ENCODE measurements around the gene SRSF12. TPM values are rescaled to one million over a fixed set of nuclear protein-coding genes. Genes with fewer than 3 reads are reported as not detected.

SRSF12 gene
- total and polyA plus RNA-seq, 2 donors (not counting 3 experiments of a cell fraction or from before 2014, with no cell fraction given): 0.07 to 0.18 TPM

DNA sequence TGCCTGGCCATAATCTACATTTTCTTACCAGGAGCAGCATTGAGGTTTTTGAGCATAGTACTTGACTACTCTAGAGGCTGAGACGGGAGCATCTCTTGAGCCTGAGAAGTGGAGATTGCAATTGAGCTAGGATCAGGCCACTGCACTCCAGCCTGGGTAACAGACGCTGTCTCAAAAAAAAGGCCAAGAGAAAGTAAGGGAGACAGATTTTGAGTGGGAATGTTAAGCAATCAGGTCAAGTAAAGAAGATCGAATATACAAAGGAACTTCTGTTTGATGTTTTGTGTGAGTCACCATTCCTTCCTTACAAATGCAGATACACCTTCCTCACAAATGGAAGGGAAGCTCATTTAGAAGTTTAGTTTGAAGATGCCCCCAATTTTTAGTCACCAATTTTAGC is 32.9 kb downstream of the SRSF12 start:
- ChIA-PET CTCF (no interaction called here), POLR2A (interaction anchor here (1.2 kb wide), 1 partner anchor 744 kb away, joined by 4 read pairs; the partner anchor contains the start of gene CASP8AP2)
- dilution Hi-C loops (cut with MboI; ENCODE audit: extremely low pct_ligation_motif_present, low sequenced_read_pairs): no loop called here
- Histone ChIP-seq H3K4me2 (ENCODE audit: insufficient read depth, low read length) (no peak overlapping the region), H3K27me3 (ENCODE audit: control insufficient read depth in 2 of 2, insufficient read depth in 2 of 2, low read length in 2 of 2) (no peaks in the 10 kb centered on the region), H3K4me1 (ENCODE audit: control insufficient read depth, extremely low read depth, insufficient read depth, low read length) (peaks cover 6% of the 10 kb centered on the region), H4K20me1 (replicated peaks; ENCODE audit: control insufficient read depth, extremely low read depth, insufficient read depth, low read length) (peaks cover 11% of the 10 kb centered on the region), H3K4me3 (replicated peaks in 1 of 3; ENCODE audit: insufficient read depth in 1 of 3, low read depth in 1 of 3, low read length in 3 of 3) (no peak overlapping the region), H3K79me2 (ENCODE audit: control insufficient read depth, insufficient read depth, low read length) (peaks cover 21% of the 10 kb centered on the region), H3K9ac (replicated peaks; ENCODE audit: extremely low read depth, insufficient read depth, low read length) (no peak overlapping the region), H2AFZ (ENCODE audit: low read depth, low read length) (no peak overlapping the region), H3K27ac (ENCODE audit: insufficient read depth, low read depth, low read length) (no peak overlapping the region), H3K36me3 (ENCODE audit: control insufficient read depth in 2 of 2, extremely low read depth in 1 of 2, insufficient read depth in 2 of 2, low read length in 2 of 2) (peaks cover 8 to 12% of the 10 kb centered on the region in 2 experiments), H3K9me3 (replicated peaks; ENCODE audit: control insufficient read depth, insufficient read depth, low read length) (no peaks in the 10 kb centered on the region), H3K9me1 (replicated peaks; ENCODE audit: control insufficient read depth, extremely low read depth, insufficient read depth, low read length) (no peaks in the 10 kb centered on the region)
- FAIRE-seq (no peak), DNase-seq (ENCODE audit: low read depth, low spot score) (no peak)
- TF ChIP-seq JUN (IDR thresholded peaks at IDR 0.05; ENCODE audit: borderline replicate concordance, insufficient read depth, insufficient read length, low read depth): no peak
- no peak for TF ChIP-seq GATA2 (IDR thresholded peaks at IDR 0.05; ENCODE audit: insufficient read depth, insufficient read length, low read depth, low read length)
- TF ChIP-seq MAX (IDR thresholded peaks at IDR 0.05; ENCODE audit: insufficient read depth, insufficient read length): no peak
- no peak for TF ChIP-seq MYC (IDR thresholded peaks at IDR 0.05; ENCODE audit: low read depth, low read length)
- TF ChIP-seq POLR2AphosphoS5 (IDR thresholded peaks at IDR 0.05; ENCODE audit: insufficient read depth, low read depth, low read length): no peak
- no peak for TF ChIP-seq FOS (IDR thresholded peaks at IDR 0.05; ENCODE audit: borderline replicate concordance, insufficient read depth, low read length)
- no peak for TF ChIP-seq EZH2 (IDR thresholded peaks at IDR 0.05; ENCODE audit: borderline replicate concordance, low read depth, low read length, severe bottlenecking)
- TF ChIP-seq POLR2A (IDR thresholded peaks at IDR 0.05; ENCODE audit: low read depth, low read length): no peak
- no peak for TF ChIP-seq CTCF (IDR thresholded peaks at IDR 0.05; ENCODE audit: extremely low read depth in 1 of 2, insufficient read depth in 1 of 2, low read depth in 1 of 2, low read length in 2 of 2)
- intact Hi-C loops (cut with micrococcal nuclease): loop anchor here (5.0 to 10.0 kb wide), 2 partner anchors 1132 to 1930 kb away; partner anchors contain the start of gene ZNF292
- BruUV-seq (replicated peaks): no TSS peak

All from endothelial cell of umbilical vein (primary cell).